Measurements from ENCODE around the gene GOLGA6B. TPM values are rescaled to one million over a fixed set of nuclear protein-coding genes. Genes with fewer than 3 reads are reported as not detected.

Gene GOLGA6B
- total RNA-seq, 1 experiment from 2014 or later: 0.10 TPM

- TF ChIP-seq SP1 (IDR thresholded peaks at IDR 0.05; ENCODE audit: low read depth) (no peak), EGR1 (IDR thresholded peaks at IDR 0.05; ENCODE audit: low read depth) (0 out of 2 replicates have a peak, but pooled peaks have one; percentile 40), JUND (IDR thresholded peaks at IDR 0.05) (no peak), FOSL1 (IDR thresholded peaks at IDR 0.05; ENCODE audit: low read depth) (no peak), RAD21 (IDR thresholded peaks at IDR 0.05; ENCODE audit: low read depth) (no peak)
- TF ChIP-seq, protein P1, sequence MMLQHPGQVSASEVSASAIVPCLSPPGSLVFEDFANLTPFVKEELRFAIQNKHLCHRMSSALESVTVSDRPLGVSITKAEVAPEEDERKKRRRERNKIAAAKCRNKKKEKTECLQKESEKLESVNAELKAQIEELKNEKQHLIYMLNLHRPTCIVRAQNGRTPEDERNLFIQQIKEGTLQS (IDR thresholded peaks at IDR 0.05): no peak
These were observed 31.7 kb downstream of the GOLGA6B start, which contains the start of the genes BBS4 and HIGD2B (continued) for GRCh38 chr15:72685925-72686794.

GRCh38 chr15:72688697-72689096, 34.2 kb downstream of the GOLGA6B start:
- intact Hi-C loops (cut with micrococcal nuclease): no loop called here
- H3K9ac ChIP-seq (ENCODE audit: low read length): no peak overlapping the region
- POLR2A ChIA-PET: interaction anchor here (0.7 kb wide), 1 partner anchor 43 kb away, joined by 4 read pairs; no protein-coding TSS in a partner anchor
- CTCF ChIA-PET: no interaction called here
- H3K4me3 ChIP-seq (replicated peaks in 1 of 2; ENCODE audit: low read depth in 1 of 2, low read length in 2 of 2): no peak overlapping the region
- RAD21 ChIA-PET (ENCODE audit: low non-redundant PET in 1 of 2, low total read pairs in 2 of 2, uncharacterized antibody in 2 of 2, unreplicated experiment in 2 of 2): no interaction called here
- 0 out of 2 replicates have a peak, but pooled peaks cover 9% of the 10 kb centered on the region for H3K79me2 ChIP-seq (ENCODE audit: insufficient read depth, low read length)
- DNase-seq (ENCODE audit: low read depth, low spot score) (no peak), ATAC-seq (no peak)
- H3K4me2 ChIP-seq (ENCODE audit: low read length): no peak overlapping the region
- H4K20me1 ChIP-seq (ENCODE audit: insufficient read depth): no peaks in the 10 kb centered on the region
- H3K9me2 ChIP-seq (ENCODE audit: insufficient read depth): no peaks in the 10 kb centered on the region
- no peaks in the 10 kb centered on the region for H3K27me3 ChIP-seq (ENCODE audit: insufficient read depth, low read length)
- H2AFZ ChIP-seq (ENCODE audit: low read depth, low read length, poor library complexity, severe bottlenecking): no peak overlapping the region
- BruUV-seq (replicated peaks): no TSS peak
- H3K9me3 ChIP-seq (ENCODE audit: control insufficient read depth in 1 of 2, insufficient read depth in 1 of 2, low read depth in 1 of 2, low read length in 2 of 2): no peaks in the 10 kb centered on the region
- H3K4me1 ChIP-seq (ENCODE audit: control insufficient read depth in 1 of 2, insufficient read depth in 2 of 2, low read length in 2 of 2): peaks cover 8 to 10% of the 10 kb centered on the region in 2 experiments; a peak in 3 of 4 replicates
- no peak overlapping the region for H3K27ac ChIP-seq (ENCODE audit: low read depth, low read length)
- TF ChIP-seq CTCF (IDR thresholded peaks at IDR 0.05 in 2 of 3, conservative IDR thresholded peaks at IDR 0.05 in 1 of 3; ENCODE audit: borderline replicate concordance in 1 of 3, insufficient read depth in 1 of 3, low read depth in 2 of 3, low read length in 2 of 3) (no peak), EGR1 (IDR thresholded peaks at IDR 0.05; ENCODE audit: low read depth) (no peak), RAD21 (IDR thresholded peaks at IDR 0.05; ENCODE audit: low read depth) (no peak), FOSL1 (IDR thresholded peaks at IDR 0.05; ENCODE audit: low read depth) (no peak), CEBPB (IDR thresholded peaks at IDR 0.05; ENCODE audit: low read depth) (no peak)
- TF ChIP-seq, protein P2, sequence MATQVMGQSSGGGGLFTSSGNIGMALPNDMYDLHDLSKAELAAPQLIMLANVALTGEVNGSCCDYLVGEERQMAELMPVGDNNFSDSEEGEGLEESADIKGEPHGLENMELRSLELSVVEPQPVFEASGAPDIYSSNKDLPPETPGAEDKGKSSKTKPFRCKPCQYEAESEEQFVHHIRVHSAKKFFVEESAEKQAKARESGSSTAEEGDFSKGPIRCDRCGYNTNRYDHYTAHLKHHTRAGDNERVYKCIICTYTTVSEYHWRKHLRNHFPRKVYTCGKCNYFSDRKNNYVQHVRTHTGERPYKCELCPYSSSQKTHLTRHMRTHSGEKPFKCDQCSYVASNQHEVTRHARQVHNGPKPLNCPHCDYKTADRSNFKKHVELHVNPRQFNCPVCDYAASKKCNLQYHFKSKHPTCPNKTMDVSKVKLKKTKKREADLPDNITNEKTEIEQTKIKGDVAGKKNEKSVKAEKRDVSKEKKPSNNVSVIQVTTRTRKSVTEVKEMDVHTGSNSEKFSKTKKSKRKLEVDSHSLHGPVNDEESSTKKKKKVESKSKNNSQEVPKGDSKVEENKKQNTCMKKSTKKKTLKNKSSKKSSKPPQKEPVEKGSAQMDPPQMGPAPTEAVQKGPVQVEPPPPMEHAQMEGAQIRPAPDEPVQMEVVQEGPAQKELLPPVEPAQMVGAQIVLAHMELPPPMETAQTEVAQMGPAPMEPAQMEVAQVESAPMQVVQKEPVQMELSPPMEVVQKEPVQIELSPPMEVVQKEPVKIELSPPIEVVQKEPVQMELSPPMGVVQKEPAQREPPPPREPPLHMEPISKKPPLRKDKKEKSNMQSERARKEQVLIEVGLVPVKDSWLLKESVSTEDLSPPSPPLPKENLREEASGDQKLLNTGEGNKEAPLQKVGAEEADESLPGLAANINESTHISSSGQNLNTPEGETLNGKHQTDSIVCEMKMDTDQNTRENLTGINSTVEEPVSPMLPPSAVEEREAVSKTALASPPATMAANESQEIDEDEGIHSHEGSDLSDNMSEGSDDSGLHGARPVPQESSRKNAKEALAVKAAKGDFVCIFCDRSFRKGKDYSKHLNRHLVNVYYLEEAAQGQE (IDR thresholded peaks at IDR 0.05; ENCODE audit: low read depth): no peak
- TF ChIP-seq, protein P3, sequence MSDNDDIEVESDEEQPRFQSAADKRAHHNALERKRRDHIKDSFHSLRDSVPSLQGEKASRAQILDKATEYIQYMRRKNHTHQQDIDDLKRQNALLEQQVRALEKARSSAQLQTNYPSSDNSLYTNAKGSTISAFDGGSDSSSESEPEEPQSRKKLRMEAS (IDR thresholded peaks at IDR 0.05): no peak
- TF ChIP-seq, protein P1 (IDR thresholded peaks at IDR 0.05): no peak
- no peaks in the 10 kb centered on the region for H3K36me3 ChIP-seq (ENCODE audit: control insufficient read depth in 1 of 2, insufficient read depth in 2 of 2, low read length in 2 of 2)
